LNCAP (cell line): ENCODE results near the gene POMT2.

Source experiments
- CTCF ChIP-seq: fragments of 450-650 bp; IDR thresholded peaks from 2 replicates; pipeline ENCODE4 v1.5.1; 2017; ENCODE audit warnings: mild to moderate bottlenecking

The POMT2 gene

GRCh38 chr14:77320238-77320935, at the start of gene POMT2:
Gene POMT2 (minus strand): TSS chr14:77320883. CDS start chr14:77320681, 202 bp downstream.
- peak; percentile 42; the same call in 1 of the 2 replicates for TF ChIP-seq CTCF

GRCh38 chr14:77369285-77369684, 48.6 kb upstream of the POMT2 start:
- no peak for TF ChIP-seq CTCF

GRCh38 chr14:77364146-77364545, 43.5 kb upstream of the POMT2 start:
- no peak for TF ChIP-seq CTCF

GRCh38 chr14:77359626-77360025, 38.9 kb upstream of the POMT2 start:
- no peak for TF ChIP-seq CTCF

GRCh38 chr14:77356899-77357298, 36.2 kb upstream of the POMT2 start:
- TF ChIP-seq CTCF = no peak

- TF ChIP-seq CTCF = no peak
Measured at GRCh38 chr14:77355811-77356210, 35.1 kb upstream of the POMT2 start.

- TF ChIP-seq CTCF = no peak
Measured at GRCh38 chr14:77353469-77354141, 32.9 kb upstream of the POMT2 start.
